NCI-H2081 treated with DMSO at 0.1 percent for 48 hours (cell line): ENCODE data around the gene ANKRD18B.
"Not testable (repeated sequence)": the region's sequence is repeated elsewhere in the genome, so short reads cannot be mapped to it uniquely, and the experiment has no call there.

Source experiments
- DNase-seq: peaks from one replicate; lab custom pipeline; 2025; lab: John Stamatoyannopoulos, UW

The ANKRD18B gene

DNA sequence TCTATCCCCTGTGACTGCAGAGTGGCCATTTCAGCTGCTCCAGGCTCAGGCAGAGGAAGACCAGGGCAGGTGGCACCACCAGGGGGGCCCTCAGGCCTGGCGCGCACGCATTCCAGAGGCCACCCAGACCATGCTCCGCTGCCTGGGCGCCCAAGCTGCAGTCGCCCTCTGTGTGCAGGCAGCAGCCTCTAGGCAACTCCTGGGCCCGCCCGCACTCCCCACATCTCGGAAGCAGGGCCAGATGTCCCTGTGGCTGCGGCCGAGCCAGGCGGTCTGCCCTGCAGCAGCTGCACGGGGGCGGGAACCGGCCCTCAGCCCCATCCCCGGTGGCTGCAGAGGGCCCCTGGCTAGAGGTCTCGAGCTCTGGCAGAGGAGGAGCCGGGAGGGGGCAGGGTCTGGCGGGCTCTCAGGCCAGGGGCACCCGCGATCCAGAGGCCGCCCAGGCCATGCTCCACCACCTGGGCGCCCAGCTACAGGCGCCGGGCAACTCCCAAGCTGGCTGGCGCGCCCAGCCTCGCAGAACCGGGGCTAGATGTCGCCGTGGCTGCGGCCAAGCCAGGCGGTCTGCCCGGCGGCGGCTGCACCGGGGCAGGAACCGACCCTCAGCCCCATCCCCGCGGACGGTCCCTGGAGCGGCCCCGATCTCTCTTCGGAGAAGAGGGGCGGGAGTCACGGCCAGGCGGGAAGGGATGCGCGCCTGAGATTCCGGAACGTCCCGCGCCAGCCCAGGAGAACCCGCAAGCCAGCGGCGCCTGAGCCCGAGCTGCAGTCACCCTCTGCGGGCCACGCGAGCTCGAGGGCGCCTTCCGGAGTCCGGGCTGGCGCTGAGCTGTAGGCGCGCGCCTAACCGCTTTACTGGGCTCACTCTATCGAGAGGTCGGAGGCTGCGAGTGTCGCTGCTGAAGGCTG is at the start of gene ANKRD18B:
Gene ANKRD18B (plus strand): TSS at position 855 of the 909 bp plus-strand sequence. CDS start 239 bp downstream, outside the sequence.
- DNase-seq, result peak; percentile 38

DNA sequence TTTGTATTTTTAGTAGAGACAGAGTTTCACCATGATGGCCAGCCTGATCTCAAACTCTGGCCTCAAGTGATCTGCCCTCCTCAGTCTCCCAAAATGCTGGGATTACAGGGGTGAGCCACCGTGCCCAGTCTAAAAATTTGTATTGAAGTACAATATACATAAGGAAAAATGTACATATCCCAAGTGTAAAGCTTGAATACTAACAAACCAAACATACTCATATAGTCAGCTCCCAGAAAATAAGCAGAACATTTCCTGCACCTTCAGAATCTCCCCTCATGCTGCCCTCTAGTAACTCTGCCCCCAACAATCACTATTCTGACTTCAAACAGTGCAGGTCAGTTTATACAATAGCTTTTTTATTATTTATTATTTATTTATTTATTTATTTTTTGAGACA is 48.7 kb upstream of the ANKRD18B start:
- DNase-seq, result no peak

DNA sequence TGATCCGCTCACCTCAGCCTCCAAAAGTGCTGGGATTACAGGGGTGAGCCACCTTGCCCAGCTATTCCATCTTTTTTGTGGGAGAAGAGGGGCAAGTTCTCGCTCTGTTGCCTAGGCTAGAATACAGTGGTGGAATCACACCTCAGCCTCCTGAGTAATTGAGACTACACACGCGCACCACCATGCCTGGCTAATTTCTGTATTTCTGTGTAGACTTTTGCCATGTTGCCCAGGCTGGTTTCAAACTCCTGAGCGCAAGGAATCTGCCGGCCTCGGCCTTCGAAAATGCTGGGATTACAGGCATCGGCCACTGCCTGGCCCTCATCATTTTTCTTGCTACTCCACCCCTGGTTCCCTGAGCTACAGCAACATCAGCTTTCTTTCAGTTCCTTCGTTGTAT is 47.5 kb upstream of the ANKRD18B start:
- no peak for DNase-seq

DNA sequence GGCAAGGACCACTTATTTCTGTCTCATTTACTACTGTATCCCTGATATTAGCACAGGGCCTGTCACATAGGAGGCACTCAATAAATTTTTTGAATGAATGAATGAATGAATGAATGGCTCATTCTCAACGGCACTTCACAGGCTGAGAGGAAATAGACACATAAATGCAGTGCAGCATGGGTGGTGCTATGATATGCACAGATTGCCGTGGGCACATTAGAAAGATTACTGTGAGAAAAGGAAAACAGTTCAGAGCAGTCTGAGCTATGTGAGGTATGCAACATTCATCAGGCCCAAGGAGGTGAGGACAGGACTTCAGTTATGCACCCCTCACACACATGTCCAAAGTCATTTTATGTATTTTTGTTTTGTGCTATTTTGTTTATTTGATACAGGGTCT is 43.9 kb upstream of the ANKRD18B start:
- no peak for DNase-seq

DNA sequence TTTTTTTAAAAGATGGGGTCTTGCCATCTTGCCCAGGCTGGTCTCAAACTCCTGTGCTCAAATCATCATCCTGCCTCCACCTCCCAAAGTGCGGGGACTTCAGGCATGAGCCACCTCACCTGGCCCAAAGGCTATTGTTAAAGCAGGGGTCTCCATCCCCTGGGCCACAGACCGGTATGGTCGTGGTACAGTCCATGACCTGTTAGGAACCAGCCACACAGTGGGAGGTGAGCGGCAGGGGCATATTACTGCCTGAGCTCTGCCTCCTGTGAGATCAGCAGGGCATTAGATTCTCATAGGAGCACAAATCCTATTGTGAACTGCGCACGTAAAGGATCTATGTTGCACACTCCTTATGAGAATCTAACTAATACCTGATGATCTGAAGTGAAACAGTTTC is 43.1 kb upstream of the ANKRD18B start:
- no peak for DNase-seq

DNA sequence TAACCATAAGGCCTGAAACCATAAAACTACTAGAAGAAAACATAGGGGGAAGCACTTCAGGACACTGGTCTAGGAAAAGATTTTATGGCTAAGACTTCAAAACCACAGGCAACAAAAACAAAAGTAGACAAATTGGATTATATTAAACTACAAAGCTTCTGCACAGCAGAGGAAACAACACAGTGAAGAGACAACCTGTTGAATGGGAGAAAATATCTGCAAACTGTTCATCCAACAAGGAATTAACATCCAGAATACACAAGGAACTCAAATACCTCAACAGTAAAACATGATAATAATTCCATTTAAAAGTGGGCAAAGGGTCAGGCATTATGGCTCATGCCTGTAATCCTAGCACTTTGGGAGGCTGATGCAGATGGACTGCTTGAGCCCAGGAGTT is 38.7 kb upstream of the ANKRD18B start:
- DNase-seq, result not testable (repeated sequence)

DNA sequence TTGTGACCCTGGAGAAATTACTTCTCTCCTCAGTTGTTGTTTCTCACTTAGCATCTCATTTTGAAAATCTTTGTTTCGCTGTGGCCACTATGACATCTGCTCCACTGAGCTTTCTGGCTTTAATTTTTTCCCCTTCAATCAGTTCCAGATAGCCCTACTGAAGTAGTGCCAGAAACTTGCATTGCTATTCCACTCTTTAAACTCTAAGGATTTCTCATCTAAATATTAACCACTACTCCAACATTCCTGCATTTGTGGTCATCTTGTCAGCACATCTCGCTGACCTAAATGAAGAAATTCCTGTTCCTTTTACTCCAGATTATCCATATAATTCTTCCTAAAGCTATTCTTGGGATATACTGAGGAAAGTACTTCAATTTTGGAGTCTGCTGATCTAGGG is 35.0 kb upstream of the ANKRD18B start:
- DNase-seq, result no peak

DNA sequence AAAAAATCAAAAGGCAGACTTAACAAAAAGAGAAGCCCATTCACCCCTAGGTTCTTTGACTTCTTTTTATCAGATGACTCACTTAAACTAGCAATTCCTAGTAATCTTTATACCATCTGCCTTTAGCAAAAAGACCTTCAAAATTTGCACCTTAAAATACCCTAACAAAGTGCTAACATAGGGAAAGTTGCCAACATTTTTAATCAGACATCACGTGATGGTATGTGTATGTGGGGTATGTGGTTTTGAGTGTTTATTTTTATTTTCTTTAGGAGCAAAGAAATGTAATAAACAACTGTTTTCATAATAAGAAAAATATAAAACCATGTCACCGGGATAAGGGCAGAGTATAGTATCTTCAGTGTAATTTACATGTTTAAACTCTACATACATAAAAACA is 30.2 kb upstream of the ANKRD18B start:
- not testable (repeated sequence) for DNase-seq

DNA sequence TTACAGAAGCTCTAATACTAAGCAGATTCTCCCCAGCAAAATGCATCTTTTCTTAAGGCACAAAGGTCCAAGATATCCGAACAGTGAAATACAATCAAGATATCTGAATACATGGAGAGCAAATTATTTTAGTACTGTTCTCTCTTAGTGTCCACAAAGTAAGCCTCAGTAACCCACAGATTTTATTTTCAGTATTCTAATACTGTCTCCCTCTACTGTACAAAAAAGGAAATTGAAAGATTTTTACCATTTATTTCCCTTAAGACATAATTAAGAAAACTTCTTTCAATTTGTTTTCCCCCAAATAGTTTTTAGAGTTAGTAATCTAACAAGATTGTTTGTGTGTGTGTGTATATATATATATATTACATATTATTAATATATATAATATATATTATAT is 25.7 kb upstream of the ANKRD18B start:
- no peak for DNase-seq

DNA sequence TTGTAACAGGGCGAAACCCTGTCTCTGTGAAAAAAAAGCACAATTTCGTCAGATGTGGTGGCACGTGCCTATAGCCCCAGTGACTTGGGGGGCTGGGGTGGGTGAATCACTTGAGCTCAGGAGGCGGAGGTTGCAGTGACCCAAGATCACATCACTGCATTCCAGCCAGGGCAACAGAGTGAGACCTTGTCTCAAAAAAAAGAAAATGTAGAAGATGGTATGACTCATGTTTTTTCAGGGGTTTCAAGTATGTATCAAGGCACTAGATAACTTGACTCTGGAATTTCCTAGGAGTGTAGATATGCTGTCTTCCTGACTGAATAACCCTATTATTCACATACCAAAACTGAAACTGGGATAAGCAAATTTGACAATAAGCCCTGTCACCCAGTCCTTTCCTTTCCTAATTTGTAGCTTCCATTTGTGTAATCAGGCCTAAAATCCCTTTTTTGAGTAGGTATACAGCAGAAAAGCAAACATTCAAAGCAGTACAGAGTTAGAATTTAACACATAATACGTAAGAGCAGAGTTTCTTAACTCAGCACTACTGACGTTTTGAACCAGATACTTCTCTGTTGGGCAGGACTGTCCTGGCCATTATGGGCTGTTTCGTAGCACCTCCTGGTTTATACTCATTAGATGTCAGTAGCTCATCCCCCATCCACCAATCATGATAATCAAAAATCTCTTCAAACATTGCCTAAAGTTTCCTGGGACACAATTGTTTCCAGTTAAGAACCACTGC is 17.3 kb upstream of the ANKRD18B start:
- no peak for DNase-seq

DNA sequence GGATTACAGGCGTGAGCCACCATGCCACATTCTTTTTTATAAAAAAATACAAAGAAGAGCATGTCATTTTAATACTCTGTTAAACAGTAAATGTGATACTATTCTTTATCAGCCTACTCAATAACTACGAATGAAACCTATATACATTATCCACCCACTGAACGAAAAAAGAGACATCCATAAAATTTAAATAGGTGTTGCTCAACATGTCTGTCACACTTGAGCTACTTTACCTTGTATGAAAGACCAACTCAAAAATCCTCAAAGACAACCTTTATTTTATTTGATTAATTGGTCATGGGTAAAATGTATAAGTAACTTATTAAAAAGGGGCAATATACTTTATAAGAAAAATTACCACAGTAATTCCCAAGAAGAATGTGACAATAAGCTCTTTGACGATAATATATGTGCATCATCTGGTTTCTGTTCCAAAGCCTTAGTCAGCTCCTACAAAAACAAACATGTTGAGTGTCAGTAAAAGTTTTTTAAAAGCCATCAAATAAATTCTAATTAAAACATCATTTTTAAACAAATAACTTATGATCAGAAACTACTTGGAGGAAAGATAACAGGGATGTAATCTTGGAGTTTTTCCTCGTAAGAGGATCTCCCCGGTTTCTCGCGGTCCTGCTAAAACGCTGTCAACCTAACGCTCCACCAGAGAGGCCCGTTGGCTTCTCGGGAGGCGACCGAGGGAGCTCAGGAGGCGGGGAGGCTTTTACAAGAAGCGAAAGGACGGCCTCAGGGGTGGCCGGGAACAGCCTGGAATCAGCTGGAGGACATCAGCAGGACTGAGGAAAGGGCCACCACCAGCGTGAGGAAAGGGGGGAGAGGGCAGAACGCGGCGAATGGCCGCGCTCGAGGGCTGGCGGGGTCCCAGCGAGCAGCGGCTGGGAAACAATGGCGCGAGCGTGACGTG is 13.5 kb upstream of the ANKRD18B start:
- no peak for DNase-seq

DNA sequence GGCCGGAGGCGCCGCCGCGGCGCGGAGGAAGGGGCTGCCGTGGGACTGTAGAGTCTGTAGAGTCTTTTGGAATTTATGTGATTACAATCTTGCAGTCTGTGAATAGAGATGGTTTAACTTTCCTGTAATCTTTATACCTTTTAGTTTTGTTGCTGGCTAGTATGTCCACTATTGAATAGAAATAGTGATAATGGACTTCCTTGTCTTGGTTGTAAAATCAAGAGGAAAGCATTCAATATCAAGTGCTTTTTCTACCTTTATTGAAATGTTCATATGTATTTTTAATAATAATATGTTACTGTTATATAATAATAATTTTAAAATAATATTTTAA is 12.9 kb upstream of the ANKRD18B start:
- not testable (repeated sequence) for DNase-seq

DNA sequence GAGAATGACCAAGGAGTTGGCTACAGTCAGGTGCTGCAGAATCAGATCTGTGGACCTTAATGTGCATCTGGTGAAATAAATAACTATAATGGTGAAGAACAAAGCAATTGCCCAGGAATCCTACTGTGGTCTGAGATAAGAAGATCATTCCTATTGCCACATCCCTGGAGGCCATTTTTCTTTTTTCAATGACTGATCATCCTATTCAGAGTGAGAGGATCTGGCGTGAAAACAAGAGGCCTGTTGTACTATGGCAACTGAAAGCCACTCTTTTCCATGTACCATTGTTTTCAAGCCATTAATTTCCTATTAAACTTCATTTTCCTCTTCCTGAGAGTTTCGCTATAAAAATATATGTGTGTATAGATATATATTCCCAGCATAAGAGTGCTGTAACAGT is 11.5 kb upstream of the ANKRD18B start:
- not testable (repeated sequence) for DNase-seq

DNA sequence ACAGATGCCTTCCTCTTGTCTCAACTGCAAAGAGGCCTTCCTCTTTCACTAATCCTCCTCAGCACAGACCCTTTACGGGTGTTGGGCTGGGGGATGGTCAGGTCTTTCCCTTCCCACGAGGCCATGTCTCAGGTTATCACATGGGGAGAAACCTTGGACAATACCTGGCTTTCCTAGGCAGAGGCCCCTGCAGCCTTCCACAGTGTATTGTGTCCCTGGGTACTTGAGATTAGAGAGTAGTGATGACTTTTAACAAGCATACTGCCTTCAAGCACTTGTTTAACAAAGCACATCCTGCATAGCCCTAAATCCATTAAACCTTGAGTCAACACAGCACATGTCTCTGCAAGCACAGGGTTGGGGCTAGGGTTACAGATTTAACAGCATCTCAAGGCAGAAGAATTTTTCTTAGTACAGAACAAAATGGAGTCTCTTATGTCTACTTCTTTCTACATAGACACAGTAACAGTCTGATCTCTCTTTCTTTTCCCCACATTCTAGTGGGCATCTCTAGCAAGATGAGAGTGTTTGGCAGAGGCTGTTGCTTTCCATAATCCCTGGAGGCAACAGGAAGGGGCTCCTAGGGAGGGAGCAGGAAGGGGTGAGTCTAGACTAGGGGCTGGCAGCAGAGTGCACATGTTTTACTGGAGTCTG is 8.6 kb upstream of the ANKRD18B start:
- DNase-seq, result not testable (repeated sequence)

DNA sequence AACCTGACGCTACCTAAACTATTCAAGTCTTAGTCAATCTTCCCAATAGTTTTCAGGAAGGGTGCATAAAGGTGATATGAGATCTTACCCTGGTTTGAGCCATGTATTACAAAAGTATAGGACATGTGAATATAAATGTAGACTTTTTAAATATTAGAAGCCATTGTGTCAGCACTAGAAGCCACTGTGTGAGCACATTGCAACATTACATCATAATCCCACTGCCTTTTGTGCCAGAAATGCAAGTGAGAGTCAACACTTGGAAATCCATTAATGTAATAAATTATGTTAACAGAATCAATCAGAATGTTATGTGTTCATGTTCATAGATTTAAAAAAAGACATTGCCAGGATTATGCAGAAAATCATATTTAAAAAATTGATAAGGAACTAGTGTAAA is 7.7 kb upstream of the ANKRD18B start:
- not testable (repeated sequence) for DNase-seq

DNA sequence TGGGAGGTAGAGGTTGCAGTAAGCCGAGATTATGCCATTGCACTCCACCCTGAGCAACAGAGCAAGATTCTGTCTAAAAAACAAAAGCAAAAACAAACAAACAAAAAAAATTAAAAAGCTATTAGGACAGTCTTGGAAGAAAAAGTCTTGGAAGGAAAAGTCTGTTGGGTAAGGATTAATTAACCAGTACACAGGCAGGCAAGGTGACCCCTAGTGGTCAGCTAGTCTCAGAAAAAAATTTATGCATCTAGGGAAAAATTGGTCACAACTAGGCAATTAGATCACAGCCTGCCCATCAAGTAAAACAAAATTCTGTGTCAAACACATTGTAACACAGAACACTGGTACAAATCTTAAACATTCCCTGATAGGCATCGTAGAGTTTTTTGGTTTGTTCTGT is 6.7 kb upstream of the ANKRD18B start:
- DNase-seq, result no peak

DNA sequence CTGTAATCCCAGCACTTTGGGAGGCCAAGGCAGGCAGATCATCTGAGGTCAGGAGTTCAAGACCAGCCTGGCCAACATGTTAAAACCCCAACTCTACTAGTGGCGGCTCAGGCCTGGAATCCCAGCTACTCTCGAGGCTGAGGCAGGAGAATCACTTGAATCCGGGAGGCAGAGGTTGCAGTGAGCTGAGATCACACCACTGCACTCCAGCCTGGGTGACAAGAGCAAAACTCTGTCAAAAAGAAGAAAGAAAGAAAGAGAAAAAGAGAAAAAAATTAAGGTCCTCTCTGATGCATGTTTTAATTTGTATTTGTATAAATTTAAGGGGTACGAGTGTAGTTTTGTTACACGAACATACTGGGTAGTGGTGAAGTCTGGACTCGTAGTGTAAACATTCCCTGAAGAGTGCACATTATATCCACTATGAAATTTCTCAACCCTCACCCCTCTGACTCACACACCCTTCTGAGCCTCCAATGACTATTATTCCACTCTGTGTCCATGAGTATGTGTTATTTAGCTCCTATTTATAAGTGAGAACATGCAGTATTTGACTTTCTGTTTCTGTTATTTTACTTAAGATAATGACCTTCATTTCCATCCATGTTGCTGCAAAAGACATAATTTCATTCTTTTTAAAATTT is 6.0 kb upstream of the ANKRD18B start:
- DNase-seq, result not testable (repeated sequence)

DNA sequence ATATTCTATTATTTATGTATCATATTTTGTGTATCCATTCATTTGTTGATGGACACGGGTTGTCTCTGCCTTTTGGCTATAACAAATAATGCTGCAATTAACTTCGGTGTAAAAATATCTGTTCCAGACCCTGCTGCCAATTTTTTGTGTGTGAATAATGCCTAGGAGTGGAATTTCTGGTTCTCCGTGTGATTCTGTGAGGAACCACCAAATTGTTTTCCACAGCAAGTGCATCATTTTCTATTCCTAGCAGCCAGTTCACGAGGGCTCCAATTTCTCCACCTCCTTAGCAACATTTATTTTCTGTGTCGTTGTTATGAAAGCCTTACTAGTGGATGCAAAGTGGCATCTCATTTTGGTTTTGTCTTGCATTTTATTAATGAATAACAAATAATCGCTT is 2.2 kb upstream of the ANKRD18B start:
- not testable (repeated sequence) for DNase-seq

DNA sequence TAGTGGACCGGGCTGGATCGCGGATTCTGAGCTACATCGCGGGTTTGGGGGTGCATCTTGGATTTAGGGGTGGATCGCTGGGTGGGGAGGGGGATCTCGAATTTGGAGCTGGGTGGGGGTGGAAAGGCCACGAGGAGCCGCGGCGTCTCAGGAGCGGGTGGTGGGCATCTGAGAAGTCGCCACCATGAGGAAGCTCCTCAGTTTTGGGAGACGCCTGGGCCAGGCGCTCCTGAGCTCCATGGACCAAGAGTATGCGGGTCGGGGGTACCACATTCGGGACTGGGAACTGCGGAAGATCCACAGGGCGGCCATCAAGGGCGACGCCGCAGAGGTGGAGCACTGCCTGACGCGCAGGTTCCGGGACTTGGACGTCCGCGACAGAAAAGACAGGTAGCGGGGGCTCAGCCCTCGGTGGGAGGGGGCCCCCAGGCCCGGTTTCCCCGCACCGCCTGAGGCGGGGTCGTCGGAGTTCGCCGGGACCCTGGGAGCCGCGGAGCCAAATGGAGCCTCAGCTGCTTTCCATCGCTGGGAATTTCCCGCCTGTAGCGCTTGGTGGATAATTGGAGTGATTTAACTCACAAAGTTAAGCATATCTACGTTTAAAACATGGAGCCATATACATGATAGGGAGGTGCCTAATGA is 376 bp downstream of the ANKRD18B start:
- no peak for DNase-seq

DNA sequence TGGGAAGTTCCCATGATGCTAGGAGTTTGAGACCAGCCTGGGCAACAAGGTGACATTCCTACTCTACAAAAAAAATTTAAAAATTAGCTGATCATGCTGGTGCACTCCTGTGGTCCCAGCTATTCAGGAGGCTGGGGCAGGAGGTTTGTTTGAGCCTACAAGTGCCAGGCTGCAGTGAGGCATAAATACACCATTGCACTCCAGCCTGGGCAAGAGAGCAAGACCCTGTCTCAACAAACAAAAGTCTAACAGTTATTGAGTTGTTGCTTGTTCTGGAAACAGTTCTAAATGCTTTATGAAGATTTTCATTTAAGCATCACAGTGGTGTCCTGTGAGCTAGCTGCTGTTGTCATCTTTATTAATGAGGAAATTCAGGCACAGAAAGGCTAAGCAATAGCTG is 4.0 kb downstream of the ANKRD18B start:
- not testable (repeated sequence) for DNase-seq

DNA sequence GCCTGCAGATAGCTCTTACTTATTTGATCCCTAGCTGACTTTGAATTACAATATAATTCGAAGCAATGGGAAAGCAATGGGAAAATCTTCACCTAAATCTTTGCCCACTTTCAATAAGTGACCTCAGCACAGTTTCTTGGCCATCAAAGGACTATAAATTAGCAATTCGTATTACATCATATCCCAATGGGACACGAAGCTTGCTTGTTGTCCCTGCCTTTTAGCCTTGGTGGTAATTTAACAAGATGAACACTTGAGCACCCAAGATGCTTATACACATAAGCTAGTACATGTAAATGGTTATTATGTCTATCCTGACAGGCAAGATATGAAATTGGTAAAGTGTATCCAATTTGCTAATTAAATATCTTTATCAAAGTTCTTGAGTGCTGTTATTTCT is 9.9 kb downstream of the ANKRD18B start:
- DNase-seq, result not testable (repeated sequence)
